NCI-H2196 (cell line): ENCODE measurements around the gene ZNF804A.
"Not testable (repeated sequence)": the region's sequence is repeated elsewhere in the genome, so short reads cannot be mapped to it uniquely, and the experiment has no call there.

Source experiments
- DNase-seq: peaks from one replicate; lab custom pipeline; 2025; ENCODE audit not compliant: unreplicated experiment; lab: John Stamatoyannopoulos, UW

Gene ZNF804A

DNA sequence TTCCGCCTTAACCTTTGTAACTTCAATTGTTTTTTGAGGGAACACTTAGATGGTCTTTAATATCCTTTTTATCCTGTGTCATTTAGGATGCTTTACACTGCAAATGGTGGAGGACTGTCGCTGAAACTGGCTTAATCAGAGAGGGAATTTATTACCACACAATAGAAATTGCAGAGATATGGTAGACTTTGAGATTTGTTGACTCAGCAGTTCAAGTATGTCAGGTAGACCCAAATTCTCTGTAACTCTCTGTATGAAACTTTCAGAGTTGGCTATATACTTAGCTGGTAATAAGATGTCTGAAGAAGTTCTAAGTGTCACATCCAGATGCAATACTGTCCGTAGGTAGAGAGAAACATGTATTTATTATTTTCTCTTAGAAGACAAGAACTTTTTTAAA, 100.1 kb downstream of the ZNF804A start:
- no peak for DNase-seq

DNA sequence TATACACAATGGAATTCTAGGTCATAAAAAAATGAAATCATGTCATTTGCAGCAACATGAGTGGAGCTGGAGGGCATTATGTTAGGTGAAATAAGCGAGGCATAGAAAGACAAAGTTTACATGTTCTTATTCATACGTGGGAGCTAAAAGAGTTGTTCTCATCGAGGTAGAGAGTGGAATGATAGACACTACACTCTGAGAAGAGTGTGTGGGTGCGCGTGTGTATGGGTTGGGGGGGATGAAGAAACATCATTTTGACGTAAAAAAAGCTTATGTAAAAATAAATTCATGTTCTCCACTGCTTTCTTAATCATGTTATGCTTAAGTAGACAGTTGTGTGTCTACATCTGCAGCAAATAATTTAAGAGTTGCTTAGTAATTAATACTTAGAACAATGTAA, 123.6 kb downstream of the ZNF804A start:
- no peak for DNase-seq

DNA sequence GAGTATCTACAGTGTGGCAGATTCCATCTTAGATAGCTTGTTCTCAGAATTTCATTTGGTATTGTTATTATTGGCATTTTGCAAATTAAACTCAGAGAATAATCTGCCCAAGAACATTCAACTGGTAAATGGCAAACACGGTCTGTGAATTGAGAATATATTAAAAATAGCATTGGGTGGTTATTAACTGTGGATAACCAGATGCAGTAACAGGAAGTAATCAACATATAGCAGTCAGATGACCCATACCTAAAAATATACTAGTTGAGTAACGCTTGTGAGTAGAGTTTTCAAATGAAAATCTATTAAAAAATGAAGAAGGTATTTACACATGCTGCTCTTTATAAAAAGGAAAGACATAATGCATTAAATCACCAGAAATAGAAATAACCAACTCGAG, 129.5 kb downstream of the ZNF804A start:
- no peak for DNase-seq

DNA sequence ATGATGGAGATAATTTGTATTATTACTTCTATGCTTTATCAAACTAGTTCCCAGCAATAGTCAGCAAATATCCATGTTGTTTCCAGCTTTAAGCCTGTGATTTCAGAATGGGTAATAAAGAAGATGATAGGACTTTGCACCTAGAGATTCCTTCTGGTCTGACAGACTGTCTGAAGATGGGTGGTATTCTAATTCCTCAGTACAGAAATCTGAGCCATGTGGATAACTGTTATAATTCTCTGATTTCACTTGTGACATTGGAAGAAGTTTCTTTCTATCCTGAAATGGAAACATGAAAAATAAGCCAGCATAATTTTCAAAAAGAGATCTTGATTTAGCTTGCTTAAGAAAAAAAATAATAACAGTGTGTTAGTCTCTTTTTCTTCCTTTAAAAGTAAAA, 130.1 kb downstream of the ZNF804A start:
- no peak for DNase-seq

DNA sequence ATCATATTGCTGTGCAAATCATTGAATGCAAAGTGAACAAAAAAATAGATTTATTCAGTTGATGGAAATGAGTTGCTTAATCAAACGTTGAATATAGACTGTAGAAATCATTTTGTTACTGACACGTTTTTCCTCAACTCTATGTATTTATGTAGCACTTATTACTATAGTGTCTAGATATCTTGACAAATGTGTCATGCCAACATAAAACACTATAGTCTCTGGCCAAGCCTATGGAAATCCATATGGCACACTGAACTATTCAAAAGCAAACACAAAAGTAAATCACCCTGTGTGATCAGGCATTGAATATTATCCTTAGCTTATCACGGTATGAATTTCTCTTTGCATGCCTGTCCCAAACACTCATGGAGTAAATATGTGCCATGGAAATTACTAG, 131.3 kb downstream of the ZNF804A start:
- DNase-seq = no peak

DNA sequence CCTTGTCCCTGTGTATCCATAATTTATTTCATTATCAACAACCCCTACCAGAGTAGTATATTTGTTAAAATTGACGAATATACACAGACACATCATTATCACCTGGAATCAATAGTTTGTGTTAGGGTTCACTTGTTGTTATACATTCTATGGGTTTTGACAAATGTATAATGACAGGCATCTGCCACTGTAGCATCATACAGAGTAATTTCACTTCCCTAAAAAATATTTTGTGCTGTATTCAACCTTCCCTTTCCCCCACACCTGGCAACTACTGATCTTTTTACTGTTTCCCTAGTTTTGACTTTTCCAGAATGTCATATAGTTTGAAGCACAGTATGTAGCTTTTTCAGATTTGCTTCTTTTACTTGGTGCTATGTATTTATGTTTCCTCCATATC, 132.0 kb downstream of the ZNF804A start:
- DNase-seq = no peak

DNA sequence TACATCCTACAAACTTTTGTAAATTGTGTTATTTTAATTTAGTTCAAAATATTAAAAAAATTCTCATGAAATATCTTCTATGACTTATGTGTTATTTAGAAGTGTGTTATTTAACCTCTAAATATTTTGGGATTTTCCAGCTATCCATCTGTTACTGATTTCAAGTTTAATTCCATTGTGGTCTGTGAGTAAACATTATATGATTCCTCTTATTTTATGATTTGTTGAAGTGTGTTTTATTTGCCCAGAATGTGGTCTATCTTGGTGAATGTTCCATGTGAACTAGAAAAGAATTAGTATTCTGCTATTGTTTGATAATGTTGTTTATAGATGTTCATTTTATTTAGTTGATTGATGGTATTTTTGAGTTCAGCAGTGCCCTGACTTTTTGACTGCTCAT, 136.0 kb downstream of the ZNF804A start:
- DNase-seq = no peak

DNA sequence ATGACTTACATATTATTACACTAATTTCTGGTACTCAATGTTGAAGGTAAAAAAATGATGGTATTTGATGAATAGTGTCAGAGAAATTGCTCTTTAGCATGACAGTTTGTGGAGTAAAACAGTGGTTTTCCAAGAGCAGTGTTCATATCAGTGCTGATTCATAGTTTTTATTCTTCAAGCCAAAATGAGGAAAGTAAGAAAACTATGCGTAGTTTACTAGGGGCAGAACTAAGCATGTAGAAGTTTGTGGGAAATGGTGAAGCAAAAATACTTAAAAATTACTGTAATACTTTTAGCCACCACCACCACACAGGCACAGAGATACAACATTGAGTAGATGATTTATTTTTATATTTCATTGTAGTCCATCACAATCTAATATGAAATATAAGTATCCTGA, 137.3 kb downstream of the ZNF804A start:
- no peak for DNase-seq

DNA sequence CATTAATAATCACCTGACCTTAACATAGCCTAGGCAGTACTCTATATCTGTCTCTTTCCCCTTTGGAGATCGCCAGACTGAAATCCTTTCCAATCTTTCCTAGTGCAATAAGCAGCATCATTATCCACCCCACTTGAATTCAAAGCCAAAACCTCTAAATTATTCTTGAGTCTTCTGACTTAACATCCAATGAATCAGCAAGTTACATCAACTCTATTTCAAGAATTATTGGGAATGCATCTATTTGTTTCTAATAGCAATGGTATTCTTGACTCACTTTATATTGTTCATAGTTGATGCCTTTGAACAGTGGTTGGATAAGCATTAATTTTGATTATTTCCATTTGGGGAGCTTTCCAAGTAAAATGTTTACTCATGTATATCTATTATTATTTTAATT, 144.8 kb downstream of the ZNF804A start:
- DNase-seq = no peak

DNA sequence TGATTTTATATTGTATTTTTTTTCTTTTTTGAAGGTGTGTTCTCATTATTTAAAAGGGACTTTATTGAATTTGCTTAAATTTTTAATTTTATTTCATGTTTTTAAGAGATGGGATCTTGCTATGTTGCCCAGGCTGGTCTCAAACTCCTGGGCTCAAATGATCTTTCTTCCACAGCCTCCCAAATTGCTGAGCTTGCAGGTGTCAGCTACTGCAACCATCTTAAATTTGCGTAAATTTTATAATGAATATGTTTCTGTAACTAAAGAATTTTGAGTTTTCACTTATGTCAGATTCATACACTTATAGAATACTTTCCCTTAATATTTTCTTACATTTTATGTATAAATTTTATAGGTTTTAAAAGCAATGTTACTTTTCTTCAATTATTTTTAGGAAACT, 157.8 kb downstream of the ZNF804A start:
- no peak for DNase-seq

DNA sequence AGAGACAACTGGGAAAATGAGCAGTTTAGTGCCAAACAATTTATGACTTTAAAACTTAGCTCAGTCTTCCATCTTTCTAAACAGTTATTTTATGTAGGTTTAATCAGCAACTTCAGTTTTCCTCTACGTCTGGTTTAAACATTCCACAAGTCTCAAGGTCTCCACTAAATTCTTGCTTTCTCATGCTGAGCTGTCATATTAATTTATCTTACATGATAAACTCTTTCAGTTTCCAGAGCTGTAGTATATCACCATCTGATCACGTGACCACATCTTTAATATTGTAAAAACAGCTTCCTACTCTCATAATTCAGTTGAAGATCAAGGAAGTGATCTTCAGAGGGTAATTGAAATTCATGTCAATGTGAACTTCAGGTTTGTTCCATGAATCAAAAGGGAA, 158.6 kb downstream of the ZNF804A start:
- no peak for DNase-seq

DNA sequence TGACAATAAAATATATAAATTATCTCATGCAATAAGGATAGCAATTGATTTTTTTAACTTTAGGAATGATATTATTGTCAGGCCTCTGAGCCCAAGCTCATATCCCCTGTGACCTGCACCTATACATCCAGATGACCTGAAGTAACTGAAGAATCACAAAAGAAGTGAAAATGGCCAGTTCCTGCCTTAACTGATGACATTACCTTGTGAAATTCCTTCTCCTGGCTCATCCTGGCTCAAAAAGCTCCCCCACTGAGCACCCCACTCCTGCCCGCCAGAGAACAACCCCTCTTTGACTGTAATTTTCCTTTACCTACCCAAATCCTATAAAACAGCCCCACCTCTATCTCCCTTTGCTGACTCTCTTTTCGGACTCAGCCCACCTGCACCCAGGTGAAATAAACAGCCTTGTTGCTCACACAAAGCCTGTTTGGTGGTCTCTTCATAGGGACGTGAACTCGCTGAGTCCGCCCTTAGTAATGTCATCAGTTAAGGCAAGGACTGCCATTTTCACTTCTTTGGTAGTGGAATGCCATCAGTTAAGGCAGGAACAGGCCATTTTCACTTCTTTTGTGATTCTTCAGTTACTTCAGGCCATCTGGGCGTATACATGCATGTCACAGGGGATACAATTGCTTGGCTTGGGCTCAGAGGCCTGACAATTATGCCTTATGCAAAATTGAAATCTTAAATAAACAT, 161.4 kb downstream of the ZNF804A start:
- DNase-seq = not testable (repeated sequence)

DNA sequence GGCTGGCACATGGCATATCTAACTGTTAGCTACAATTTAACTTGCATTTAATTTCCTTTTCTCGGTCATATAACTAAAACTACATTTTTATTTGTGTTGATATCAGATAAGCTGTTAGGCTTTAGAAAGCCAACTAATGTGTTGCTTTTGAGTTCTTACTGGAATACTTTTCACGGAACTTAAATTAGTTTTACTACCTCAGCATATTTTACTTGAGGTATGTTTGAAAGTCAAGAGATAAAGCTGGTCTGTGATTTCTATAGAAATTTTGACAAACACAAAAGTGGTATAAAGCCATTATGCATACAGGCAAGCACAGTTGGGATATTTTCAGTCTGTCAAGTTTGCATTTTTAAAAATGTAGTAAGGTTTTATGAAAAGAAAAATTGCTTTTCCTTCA, 162.6 kb downstream of the ZNF804A start:
- no peak for DNase-seq

DNA sequence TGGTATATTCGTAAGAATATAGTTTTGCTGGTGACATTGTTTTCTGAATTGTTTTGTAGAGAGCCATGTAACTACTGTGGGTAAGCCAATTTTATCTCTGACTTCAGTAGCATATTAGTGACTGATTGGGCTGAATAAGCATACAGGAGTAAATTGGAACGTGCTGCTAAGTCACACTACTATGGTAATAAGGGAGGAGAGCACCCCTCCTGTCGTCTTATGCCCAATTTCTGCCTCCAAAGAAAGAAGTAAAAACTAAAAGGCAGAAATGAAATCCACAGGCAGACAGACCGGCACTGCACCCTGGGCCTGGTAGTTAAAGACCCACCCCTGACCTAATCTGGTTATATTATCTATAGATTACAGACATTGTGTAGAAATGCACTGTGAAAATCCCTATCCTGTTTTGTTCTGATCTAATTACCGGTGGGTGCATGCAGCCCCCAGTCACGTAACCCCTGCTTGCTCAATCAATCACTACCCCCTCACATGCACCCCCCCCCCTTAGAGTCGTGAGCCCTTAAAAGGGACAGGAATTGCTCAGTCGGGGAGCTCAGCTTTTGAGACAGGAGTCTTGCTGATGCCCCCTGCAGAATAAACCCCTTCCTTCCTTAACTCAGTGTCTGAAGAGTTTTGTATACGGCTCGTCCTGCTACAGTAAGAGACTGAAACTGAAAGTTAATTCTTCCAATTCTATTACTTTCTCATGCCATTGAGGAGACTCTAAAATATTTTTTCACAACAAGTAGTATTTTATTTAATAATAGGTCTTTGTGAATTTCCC, 167.0 kb downstream of the ZNF804A start:
- no peak for DNase-seq

DNA sequence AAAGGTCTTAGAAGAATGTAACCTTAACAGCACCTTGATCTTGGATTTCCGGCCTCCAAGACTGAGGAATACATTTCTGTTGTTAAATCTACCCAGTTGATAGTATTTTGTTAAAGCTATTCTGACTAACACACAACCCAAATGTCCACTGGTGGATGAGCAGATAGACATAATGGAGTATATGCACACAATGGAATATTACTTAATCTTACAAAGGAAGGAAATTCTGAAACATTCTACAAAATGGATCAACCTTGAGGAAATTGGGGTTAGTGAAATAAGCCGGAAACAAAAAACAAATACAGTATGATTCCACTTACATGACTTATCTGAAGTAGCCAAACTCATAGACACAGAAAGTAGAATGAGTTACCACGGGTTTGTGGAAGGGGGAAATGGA, 168.7 kb downstream of the ZNF804A start:
- no peak for DNase-seq

DNA sequence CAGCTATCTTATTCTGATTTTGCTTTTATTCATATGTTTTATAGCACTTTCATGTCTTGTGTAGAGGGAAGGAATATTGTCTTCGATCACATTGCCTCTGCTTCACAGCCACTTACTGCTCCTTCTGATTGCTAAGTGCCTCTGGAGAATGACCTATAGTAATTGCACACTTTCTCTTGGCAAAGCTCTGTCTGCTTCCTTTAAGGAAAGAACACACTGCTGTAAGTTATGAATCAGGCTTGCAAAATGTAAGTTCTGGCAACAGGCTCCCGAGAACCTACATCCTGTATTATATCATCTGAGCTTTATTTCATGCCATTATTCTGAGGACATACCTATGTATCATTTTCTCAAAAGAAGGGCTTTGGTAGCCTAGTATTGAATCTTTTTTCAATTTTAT, 170.7 kb downstream of the ZNF804A start:
- DNase-seq = no peak

DNA sequence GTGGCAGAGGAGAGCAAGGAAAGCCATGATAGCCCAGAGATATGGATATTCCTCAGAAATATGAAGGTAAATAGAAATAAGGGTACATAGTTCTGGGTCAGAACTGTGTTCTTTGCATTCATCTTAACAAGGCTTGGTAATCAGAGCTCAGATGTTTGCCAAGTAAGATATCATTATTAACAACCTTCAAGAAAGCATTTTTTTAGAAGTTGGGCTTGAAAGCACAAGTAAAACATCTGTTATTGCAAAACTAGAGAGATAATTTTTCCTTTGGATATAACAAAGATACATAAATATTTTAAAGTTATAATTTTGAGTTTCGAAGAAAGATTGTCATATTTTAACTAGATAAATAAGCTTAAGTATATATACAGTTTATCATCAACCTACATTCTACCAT, 171.4 kb downstream of the ZNF804A start:
- DNase-seq = no peak

DNA sequence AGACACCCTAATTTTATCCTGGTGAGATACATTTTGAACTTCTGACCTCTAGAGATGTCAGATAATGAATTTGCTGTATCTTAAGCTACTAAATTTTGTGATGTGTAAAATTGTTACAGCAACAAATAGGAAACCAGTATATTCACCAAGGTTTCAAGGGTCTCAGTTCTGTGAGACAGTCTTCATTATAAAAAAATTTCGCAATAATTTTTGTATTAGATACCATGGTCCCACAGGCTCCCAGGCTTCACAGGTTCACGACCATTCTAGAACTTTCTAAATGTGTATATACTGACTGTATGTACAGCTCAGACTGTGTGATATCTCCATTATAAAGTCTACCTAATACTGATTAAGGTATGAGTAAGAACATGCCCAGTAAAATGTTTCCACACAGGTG, 181.4 kb downstream of the ZNF804A start:
- no peak for DNase-seq

DNA sequence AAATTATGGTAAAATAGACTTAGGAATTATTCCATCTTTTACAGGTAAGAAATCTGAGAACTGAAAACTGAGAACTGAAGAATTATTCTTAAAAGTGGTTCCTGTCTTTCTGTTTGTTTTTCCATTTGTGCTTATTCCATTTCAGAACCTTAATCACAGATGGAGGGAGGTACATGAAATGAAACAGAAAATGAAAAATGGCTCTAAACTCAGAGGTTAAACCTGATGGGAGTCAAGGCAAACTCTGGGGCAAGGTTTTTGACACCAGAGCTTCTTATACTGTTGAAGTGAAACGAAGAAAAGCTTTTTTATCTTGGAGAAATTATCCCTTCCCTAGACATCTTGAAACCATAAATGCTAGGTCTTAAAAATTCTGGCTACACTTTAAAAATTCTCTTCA, 182.1 kb downstream of the ZNF804A start:
- no peak for DNase-seq

DNA sequence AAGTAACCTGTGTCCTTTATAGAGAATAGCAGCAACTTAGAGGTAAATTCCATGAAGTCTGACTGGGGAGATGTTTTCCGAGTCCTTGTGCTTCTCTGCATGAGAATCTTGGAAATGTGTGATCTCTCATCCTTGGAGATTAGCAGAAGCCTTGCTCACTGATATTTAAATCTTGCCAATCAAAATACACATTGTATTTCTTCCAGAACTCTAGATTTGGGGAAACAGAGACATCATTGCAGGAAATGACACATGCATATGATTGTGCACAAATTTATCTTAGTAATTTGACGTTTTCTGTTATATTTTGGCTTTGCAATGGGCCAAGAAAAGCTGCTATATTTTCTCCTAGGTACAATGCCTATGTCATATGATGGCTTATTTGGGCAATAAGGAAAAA, 182.6 kb downstream of the ZNF804A start:
- DNase-seq = no peak

DNA sequence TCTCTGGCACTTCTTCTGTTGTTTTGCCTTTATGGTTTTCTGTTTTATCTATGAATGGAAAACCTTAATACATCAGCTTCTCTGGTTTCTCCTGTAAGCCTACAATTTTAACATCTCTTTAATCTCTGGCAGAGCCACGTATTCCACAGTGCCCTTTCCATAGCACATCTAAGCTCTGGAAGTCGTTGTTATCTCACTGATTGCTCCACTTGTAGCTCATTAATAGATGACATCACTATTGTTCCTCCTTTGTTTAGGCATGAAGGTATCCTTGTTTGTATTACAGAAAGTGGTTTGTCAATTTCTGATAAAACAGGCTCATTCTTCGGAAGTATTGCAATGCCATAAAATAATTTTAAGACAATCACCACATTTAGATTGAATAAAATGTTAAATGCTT, 185.2 kb downstream of the ZNF804A start:
- no peak for DNase-seq

DNA sequence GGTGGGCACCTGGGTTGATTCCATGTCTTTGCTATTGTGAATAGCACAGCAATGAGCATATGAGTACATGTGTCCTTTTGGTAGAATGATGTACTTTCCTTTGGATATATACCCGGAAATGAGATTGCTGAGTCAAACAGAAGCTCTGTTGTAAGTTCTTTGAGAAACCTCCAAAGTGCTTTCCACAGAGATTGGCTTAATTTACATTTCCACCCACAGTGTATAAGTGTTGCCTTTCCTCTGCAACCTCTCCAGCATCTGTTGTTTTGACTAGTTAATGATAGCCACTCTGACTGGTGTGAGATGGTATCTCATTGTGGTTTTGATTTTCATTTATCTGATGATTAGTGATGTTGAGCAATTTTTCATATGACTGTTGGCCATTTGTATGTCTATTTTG, 194.8 kb downstream of the ZNF804A start:
- DNase-seq = no peak

DNA sequence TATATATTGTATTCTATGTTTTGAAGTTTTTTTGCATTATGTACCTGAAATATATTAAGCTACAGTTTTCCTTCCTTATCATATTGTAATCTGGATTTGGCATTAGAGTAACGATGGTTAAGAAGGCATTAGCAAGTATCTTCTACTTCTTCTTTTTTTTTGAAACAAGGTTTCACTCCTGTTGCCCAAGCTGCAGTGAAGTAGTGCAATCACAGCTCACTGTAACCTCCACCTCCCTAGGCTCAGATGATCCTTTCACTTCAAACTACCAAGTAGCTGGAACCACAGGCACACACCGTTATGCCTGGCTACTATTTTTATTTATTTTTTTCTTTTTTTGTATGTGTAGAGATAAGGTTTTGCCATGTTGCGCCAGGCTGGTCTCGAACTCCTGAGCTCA, 201.1 kb downstream of the ZNF804A start:
- DNase-seq = no peak
